H7 (cell line): ENCODE data around the gene CYBB. TPM values are rescaled to one million over a fixed set of nuclear protein-coding genes. Genes with fewer than 3 reads are reported as not detected.

ENCODE experiments used
- DNase-seq: peaks from one replicate; pipeline ENCODE4 v3.0.0; 2012
- H3K27me3 ChIP-seq: 2 replicates; pipeline ENCODE4 v1.6.0; 2011; ENCODE audit warnings: mild to moderate bottlenecking, low read length; ENCODE audit not compliant: control insufficient read depth, insufficient read depth
- H3K36me3 ChIP-seq: replicated peaks from 2 replicates; pipeline ENCODE4 v1.5.1; 2011; ENCODE audit warnings: low read length; ENCODE audit not compliant: control insufficient read depth, insufficient read depth
- H3K4me3 ChIP-seq: 2 replicates; pipeline ENCODE4 v1.5.1; 2011; ENCODE audit warnings: low read depth, mild to moderate bottlenecking, control low read depth, low read length, moderate library complexity; ENCODE audit not compliant: insufficient read depth
- total RNA-seq: library from RNA; depleted of rRNA; stranded (reverse); fragments of >200 nt; shearing (Covaris generic); gene quantifications from 2 replicates; pipeline ENCODE4 v1.2.3, GENCODE V29; 2014; rRNA removed

The CYBB gene
- total RNA-seq, result 0.14 TPM in 1 of 2 replicates, not detected in the other

DNA sequence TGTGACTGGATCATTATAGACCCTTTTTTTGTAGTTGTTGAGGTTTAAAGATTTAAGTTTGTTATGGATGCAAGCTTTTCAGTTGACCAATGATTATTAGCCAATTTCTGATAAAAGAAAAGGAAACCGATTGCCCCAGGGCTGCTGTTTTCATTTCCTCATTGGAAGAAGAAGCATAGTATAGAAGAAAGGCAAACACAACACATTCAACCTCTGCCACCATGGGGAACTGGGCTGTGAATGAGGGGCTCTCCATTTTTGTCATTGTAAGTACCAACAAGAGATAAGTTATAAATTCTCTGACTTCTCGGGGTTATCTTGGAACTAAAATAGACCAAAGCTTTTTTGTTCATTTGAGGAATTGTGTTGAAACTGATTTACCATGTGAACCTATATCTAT lies at the start of gene CYBB:
CYBB (plus strand) TSS at position 203 of the 400 bp plus-strand sequence; CDS start at position 222, 19 bp downstream.
- Histone ChIP-seq H3K36me3 (no peaks in the 10 kb centered on the region), H3K4me3 (no peak within 1 kb of the TSS), H3K27me3 (no peaks in the 10 kb centered on the region)
- no peak for DNase-seq

DNA sequence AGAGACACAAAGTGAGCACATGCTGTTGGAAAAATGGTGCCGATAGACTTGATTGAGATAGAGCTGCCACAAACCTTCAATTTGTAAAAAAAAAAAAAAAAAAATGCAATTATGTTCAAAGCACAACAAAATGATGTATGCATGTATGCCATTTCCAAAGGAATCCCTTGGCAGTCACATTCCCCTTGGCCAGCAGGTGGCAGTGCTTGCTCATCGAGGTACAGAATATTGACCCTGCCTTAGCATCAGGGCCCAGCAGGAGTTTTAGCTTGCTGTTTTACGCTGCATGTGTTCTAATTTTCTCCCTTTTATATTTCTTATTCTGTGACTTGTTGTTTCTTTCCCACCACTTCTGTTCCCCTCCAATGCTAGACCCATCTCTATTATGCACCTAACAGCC lies 34.5 kb upstream of the CYBB start:
- no peaks in the 10 kb centered on the region for H3K36me3 ChIP-seq
- DNase-seq, result peak; percentile 66
- H3K4me3 ChIP-seq, result no peak overlapping the region
- H3K27me3 ChIP-seq, result no peaks in the 10 kb centered on the region

DNA sequence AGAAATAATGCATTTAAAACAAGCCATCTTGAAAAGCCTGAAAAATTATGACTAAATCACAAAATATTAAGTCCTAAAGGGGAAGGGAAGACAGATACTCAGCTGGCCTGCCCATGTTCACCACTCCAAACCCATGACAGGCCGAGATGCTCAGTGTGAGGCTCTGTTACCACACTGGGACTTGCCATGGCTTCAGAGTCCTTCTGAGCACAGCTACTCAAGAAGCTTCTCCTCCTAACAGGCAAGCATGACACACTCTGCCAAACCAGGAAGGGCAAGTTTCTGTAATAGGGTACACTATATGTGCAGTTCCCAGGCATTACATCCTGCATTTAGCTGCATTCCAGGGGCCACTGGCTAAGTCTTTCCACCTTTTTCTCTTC lies 34.0 kb upstream of the CYBB start:
- H3K36me3 ChIP-seq, result no peaks in the 10 kb centered on the region
- H3K27me3 ChIP-seq, result no peaks in the 10 kb centered on the region
- no peak overlapping the region for H3K4me3 ChIP-seq
- no peak for DNase-seq

DNA sequence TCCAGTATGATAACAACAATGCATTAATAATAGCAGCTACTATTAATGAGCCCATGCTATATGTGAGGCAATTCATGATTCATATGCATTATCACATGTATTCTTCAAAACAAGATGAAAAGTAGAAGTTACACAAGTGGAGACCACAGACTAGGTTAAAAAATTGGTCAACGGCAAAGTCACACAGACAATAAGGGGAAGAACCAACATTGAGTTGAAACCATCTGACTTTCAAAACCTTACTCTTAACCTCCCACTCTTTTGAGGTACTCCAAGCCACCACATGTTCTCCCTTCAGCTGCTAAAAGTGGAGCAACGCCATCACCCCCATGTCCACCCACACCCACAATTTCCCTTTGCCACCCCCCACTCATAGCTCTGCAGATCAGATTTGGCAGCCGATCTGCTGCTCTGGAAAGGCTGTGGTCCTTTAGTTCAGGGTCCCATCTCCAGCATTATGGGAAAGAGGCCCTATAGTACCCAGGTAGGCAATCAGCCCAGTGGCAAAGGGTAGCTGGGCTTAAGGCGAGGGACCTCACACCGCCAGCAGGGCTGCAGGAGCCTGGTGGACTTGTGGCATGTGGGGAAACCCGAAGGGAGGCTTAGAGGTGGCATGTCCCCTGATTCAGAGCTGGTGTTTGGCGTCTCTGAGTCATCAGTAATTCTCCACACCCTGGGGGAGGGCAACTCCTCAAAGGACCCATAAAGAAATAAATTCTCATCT lies 33.5 kb upstream of the CYBB start:
- Histone ChIP-seq H3K36me3 (no peaks in the 10 kb centered on the region), H3K4me3 (no peak overlapping the region), H3K27me3 (no peaks in the 10 kb centered on the region)
- DNase-seq, result no peak

DNA sequence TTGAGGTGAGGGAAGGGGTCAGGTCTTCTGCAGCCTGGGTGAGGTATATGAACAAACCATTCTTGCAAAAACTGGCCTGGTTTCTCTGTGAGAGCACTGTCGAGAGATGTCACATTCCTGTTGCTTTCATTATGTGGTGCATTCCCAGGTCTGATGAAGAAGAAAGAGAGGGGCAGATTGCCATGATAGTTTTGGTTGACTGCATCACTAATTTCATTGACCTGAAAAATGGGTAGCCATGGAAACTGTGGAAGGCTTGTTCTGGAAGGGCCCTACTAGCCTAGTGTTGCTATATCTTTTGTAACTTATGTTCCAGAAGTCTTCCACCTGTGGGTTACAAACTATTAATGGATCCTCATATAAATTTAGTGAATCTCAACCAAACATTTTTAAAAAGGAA lies 32.9 kb upstream of the CYBB start:
- H3K27me3 ChIP-seq, result no peaks in the 10 kb centered on the region
- no peak overlapping the region for H3K4me3 ChIP-seq
- H3K36me3 ChIP-seq, result no peaks in the 10 kb centered on the region
- DNase-seq, result no peak

DNA sequence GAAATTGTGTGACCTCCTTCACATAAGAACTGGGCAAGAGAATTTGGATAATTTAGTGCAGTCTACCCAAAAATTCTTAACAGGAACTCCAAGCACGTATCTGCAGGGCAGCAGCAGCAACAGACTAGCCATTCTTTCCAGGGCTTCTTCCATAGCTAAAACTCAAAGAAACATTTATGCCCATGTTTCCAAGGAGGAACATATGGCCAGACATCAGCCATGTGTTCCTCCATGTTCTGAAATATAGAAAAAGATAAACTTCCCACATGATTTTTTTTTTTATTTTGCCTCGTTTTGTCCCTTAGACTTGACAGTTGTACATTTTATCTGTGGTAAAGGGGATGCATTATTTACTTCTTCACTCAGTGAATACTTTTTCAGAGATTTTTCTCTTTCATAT lies 27.6 kb upstream of the CYBB start:
- Histone ChIP-seq H3K4me3 (no peak overlapping the region), H3K36me3 (no peaks in the 10 kb centered on the region), H3K27me3 (no peaks in the 10 kb centered on the region)
- no peak for DNase-seq

DNA sequence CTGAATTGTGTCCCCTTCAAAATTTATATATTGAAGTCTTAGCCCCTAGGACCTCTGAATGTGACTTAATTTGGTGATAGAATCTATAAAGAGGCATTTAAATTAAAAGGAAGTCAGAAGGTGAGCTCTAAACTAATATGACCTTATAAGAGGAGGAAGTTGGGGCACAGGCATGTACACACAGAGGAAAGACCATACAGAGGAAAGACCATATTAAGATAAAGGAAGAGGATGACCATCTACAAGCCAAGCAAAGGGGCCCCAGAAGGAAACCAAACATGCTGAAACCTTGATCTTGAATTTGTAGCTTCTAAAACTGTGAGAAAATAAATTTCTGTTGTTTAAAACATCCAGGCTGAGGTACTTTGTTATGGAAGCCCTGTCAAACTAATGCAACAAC lies 26.9 kb upstream of the CYBB start:
- no peaks in the 10 kb centered on the region for H3K27me3 ChIP-seq
- H3K36me3 ChIP-seq, result no peaks in the 10 kb centered on the region
- no peak overlapping the region for H3K4me3 ChIP-seq
- no peak for DNase-seq

DNA sequence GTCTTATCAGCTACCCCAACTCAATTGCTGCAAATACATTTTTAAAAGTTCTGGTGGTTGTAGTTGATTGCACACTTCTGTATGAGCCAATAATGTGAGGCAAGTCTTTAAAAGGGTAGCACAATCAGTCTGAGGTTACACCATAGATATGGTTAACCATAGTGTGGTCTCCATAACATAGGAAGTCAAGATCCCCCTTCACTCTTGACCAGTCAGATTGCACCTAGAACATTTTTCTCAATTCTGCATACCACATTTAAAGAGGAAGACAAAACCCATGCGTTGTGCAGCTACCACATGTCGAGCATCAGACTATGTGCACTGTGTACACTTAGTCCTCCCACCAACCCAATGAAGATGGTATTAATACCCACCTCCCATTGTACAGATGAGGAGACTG lies 26.5 kb upstream of the CYBB start:
- no peaks in the 10 kb centered on the region for H3K27me3 ChIP-seq
- DNase-seq, result no peak
- H3K36me3 ChIP-seq, result no peaks in the 10 kb centered on the region
- H3K4me3 ChIP-seq, result no peak overlapping the region

DNA sequence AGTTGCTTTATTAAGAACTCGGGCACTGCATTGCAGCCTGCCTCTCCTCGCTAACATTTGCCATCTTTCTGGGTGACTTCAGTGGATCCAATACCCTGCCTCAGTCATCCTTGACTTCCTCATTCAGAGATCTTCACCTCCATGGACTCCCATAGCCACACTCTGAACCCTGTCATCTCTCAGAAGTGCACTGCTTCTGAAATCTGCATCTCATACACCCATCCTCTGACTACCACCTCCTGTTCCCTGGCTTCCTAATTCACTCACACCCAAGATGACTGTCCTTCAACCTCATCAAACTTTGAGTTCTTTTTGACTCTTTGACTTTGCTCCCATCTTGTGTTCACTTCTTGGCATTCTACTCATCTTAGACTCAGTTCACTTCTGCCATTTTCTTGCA lies 25.3 kb upstream of the CYBB start:
- H3K36me3 ChIP-seq, result no peaks in the 10 kb centered on the region
- no peaks in the 10 kb centered on the region for H3K27me3 ChIP-seq
- H3K4me3 ChIP-seq, result no peak overlapping the region
- DNase-seq, result no peak

DNA sequence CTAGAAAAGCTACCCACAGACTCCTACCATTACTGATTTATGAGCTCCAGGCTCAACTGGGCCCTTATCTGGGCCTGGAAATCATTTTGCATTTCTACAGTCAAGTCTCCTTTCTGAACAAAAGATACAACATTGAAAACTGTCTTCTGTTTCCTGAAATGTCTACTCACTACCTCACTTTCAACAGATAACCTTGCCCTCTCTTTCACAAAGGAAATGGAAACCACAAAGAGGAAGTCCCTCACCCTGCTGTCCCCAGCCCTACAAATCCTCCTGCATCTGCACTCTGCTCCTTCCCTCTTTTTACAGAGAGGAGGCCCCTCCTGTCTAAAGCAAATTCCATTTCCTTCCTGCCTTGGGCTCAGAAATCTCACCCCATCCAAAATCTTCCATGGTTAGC lies 24.8 kb upstream of the CYBB start:
- no peak for DNase-seq
- Histone ChIP-seq H3K4me3 (no peak overlapping the region), H3K36me3 (no peaks in the 10 kb centered on the region), H3K27me3 (no peaks in the 10 kb centered on the region)

DNA sequence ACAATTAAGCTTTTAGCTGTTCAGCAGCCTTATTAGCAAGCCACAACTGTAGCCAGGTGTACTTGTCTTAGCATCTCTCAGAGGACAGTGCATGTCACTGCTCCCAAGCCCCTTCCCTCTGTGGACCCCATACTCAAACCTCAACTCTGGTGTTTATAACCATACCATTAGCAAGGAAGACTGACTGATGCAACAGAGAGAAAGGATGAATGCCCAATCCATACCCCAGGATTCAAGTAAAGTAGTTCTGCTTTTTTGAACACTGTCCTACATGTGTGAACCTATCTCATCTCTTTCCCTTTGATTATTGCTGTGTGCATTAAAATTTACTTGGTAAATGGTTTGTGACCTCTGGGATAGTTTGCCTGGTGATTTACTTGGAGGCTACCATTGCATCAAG lies 22.8 kb upstream of the CYBB start:
- Histone ChIP-seq H3K36me3 (no peaks in the 10 kb centered on the region), H3K27me3 (no peaks in the 10 kb centered on the region), H3K4me3 (no peak overlapping the region)
- DNase-seq, result no peak

DNA sequence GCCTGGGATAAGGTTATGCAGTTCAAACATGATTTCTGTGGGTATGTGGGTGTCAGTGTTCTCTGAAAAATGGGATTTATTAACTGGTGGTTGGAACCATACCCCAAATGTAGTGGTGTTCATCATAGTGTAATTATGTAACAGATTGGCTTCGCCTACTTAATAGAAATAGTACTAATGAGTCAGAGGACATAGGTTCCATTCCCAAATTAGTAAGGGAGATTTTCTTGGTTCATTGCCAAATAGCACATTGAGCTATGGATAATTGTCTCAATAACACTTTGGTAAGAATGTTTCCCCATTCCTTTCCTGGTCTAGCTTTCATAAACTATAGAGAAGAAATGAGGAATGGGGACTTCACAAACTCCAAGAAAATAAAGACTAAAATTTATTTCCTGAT lies 20.5 kb upstream of the CYBB start:
- Histone ChIP-seq H3K27me3 (no peaks in the 10 kb centered on the region), H3K36me3 (no peaks in the 10 kb centered on the region), H3K4me3 (no peak overlapping the region)
- no peak for DNase-seq

DNA sequence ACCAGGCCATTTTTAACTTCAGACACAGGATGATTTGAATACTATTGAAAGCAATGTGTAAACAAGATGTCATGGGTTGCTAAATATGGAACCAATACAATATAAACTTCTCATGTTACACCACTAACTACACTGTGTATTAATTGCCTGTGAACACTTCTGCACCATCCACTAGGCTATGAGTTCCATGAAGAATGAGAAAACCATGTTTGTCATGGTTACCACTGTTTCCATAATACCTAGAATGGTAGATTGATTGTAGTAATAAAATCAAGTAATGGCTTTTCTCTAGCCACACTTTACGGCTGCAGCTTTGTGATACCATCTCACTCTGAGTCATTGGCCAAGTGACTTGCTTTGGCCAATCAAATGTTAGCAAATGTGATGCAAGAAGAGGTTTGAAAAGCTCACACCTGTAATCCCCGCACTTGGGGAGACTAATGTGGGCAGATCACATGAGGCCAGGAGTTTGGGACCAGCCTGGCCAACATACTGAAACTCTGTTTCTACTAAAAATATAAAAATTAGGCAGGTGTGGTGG lies 19.9 kb upstream of the CYBB start:
- H3K27me3 ChIP-seq, result no peaks in the 10 kb centered on the region
- H3K36me3 ChIP-seq, result no peaks in the 10 kb centered on the region
- no peak for DNase-seq
- no peak overlapping the region for H3K4me3 ChIP-seq

DNA sequence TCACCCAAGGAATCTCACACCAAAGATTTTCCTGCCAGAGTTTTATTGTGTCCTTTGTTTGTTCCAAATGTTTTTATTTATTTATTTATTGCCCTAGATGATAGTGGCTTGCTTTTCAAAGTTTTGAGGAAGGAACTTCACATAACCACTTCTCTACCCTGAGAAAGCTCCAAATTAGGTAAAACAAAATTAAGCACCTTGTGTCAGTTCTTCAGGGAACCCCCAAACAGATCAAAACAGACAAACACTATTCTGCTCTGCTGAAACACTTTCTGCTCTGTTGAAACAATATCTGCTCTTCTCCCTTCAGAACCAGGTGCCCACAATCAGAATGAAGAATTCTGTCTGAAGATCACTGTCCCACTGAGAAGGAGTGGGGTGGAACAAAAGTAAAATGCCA lies 16.5 kb upstream of the CYBB start:
- no peaks in the 10 kb centered on the region for H3K36me3 ChIP-seq
- DNase-seq, result no peak
- no peaks in the 10 kb centered on the region for H3K27me3 ChIP-seq
- H3K4me3 ChIP-seq, result no peak overlapping the region

DNA sequence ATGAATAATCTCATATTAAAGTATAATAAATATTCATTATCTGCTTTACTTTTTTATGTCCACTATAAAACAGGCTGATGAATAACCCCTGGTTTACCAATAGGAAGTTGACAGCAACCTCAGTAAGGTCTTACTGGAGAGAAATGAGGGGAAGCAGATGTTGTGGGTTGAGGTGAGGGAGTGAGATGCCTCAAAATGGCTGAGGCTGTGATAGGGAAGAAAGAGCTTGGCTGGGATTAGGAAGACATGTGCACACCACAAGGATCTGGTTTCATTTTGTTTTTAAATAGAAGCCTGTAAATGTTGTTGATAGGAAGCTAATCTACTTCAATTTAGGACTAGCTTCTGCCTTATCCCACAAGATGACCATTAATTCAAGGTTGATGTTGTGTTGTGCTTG lies 14.4 kb upstream of the CYBB start:
- H3K36me3 ChIP-seq, result no peaks in the 10 kb centered on the region
- no peak for DNase-seq
- no peak overlapping the region for H3K4me3 ChIP-seq
- H3K27me3 ChIP-seq, result no peaks in the 10 kb centered on the region

DNA sequence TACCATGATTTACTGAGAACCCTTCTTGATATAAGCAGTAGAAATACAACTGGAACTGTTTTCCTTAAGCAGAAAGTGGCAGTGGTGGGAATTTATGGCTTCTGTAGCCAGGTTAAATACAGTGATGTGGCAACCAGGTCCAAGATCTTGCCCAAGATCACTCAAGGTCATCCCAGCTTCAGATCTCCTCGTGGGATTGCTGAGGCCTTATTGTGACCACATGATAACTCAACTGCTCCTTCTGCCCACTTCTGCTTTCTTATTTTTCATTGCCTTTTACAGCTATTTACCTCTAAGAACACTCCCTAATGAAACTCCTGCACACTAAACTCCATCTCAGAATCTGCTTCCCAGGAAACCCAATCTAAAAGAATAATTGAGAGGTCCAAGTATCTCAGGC lies 12.4 kb upstream of the CYBB start:
- Histone ChIP-seq H3K36me3 (no peaks in the 10 kb centered on the region), H3K27me3 (no peaks in the 10 kb centered on the region), H3K4me3 (no peak overlapping the region)
- DNase-seq, result no peak
